GM21390 (cell line): Measurements from ENCODE around the gene AIDA.
"Not testable (repeated sequence)": the region's sequence is repeated elsewhere in the genome, so short reads cannot be mapped to it uniquely, and the experiment has no call there.

Source experiments
- ATAC-seq: cut with Tn5 transposase; IDR thresholded peaks from one replicate; pipeline ENCODE4 v1.9.1; 2021; ENCODE audit not compliant: unreplicated experiment

The AIDA gene

GRCh38 chr1:222713091-222713961 is 1.0 kb upstream of the AIDA start:
- ATAC-seq: peak; percentile 63

GRCh38 chr1:222711319-222712252 is 705 bp downstream of the AIDA start:
- ATAC-seq: peak; percentile 37

GRCh38 chr1:222709700-222710153 is 2.6 kb downstream of the AIDA start:
- no peak for ATAC-seq

- no peak for ATAC-seq
These were observed 5.5 kb downstream of the AIDA start for GRCh38 chr1:222706815-222707214.

GRCh38 chr1:222704260-222704659 is 8.0 kb downstream of the AIDA start:
- no peak for ATAC-seq

GRCh38 chr1:222702210-222702609 is 10.1 kb downstream of the AIDA start:
- ATAC-seq: no peak

- no peak for ATAC-seq
These were observed 14.5 kb downstream of the AIDA start for GRCh38 chr1:222697826-222698225.

GRCh38 chr1:222697203-222697602 is 15.1 kb downstream of the AIDA start:
- ATAC-seq: no peak

- ATAC-seq: no peak
These were observed 15.6 kb downstream of the AIDA start for GRCh38 chr1:222696741-222697140.

GRCh38 chr1:222694927-222695326 is 17.4 kb downstream of the AIDA start:
- ATAC-seq: no peak

GRCh38 chr1:222691016-222691415 is 21.3 kb downstream of the AIDA start:
- ATAC-seq: no peak

- no peak for ATAC-seq
These were observed 32.2 kb downstream of the AIDA start for GRCh38 chr1:222680080-222680479.

- ATAC-seq: no peak
These were observed 42.2 kb downstream of the AIDA start for GRCh38 chr1:222670110-222670509.

GRCh38 chr1:222669107-222669506 is 43.2 kb downstream of the AIDA start:
- not testable (repeated sequence) for ATAC-seq

GRCh38 chr1:222668184-222668583 is 44.1 kb downstream of the AIDA start:
- not testable (repeated sequence) for ATAC-seq

- no peak for ATAC-seq
These were observed 46.3 kb downstream of the AIDA start for GRCh38 chr1:222665964-222666363.

- no peak for ATAC-seq
These were observed 48.8 kb downstream of the AIDA start for GRCh38 chr1:222663431-222663934.

- no peak for ATAC-seq
These were observed 54.4 kb downstream of the AIDA start for GRCh38 chr1:222657899-222658298.

- no peak for ATAC-seq
These were observed 55.7 kb downstream of the AIDA start for GRCh38 chr1:222656391-222657155.

- ATAC-seq: peak; percentile 87
These were observed 57.4 kb downstream of the AIDA start for GRCh38 chr1:222654849-222655248.
